ENCODE measurements around the gene ADAM22. TPM values are rescaled to one million over a fixed set of nuclear protein-coding genes. Genes with fewer than 3 reads are reported as not detected.

Gene ADAM22
- total and polyA plus RNA-seq, 2 experiments from 2014 or later, result 1.6 to 9.8 TPM

- Histone ChIP-seq H4K20me1 (ENCODE audit: insufficient read depth, poor library complexity, severe bottlenecking) (no peaks in the 10 kb centered on the region), H3K27me3 (no peaks in the 10 kb centered on the region), H2AFZ (no peak overlapping the region), H3K4me1 (ENCODE audit: insufficient read depth) (no peaks in the 10 kb centered on the region), H3K9me3 (ENCODE audit: low read depth) (no peaks in the 10 kb centered on the region), H3K4me2 (no peak overlapping the region), H3K27ac (no peak overlapping the region), H3K4me3 (no peak overlapping the region), H3K79me2 (no peaks in the 10 kb centered on the region), H3K36me3 (replicated peaks; ENCODE audit: insufficient read depth, low read depth) (no peaks in the 10 kb centered on the region), H3K9me2 (replicated peaks; ENCODE audit: insufficient read depth) (no peaks in the 10 kb centered on the region)
- no peak for DNase-seq (ENCODE audit: low spot score)
- TF ChIP-seq EZH2 (IDR thresholded peaks at IDR 0.05; ENCODE audit: borderline replicate concordance) (no peak), CTCF (IDR thresholded peaks at IDR 0.05; ENCODE audit: poor library complexity) (no peak), EZH2phosphoT487 (IDR thresholded peaks at IDR 0.05; ENCODE audit: low read depth, severe bottlenecking, unreplicated experiment) (no peak)
Observed at GRCh38 chr7:87993269-87993668, 59.2 kb downstream of the ADAM22 start.

GRCh38 chr7:87999261-87999660, 65.2 kb downstream of the ADAM22 start:
- Histone ChIP-seq H3K27me3 (no peaks in the 10 kb centered on the region), H3K4me3 (no peak overlapping the region), H3K9me3 (ENCODE audit: low read depth) (no peaks in the 10 kb centered on the region), H3K4me1 (ENCODE audit: insufficient read depth) (no peaks in the 10 kb centered on the region), H3K79me2 (no peaks in the 10 kb centered on the region), H2AFZ (no peak overlapping the region), H3K27ac (no peak overlapping the region), H3K4me2 (no peak overlapping the region), H3K36me3 (replicated peaks; ENCODE audit: insufficient read depth, low read depth) (no peaks in the 10 kb centered on the region), H4K20me1 (ENCODE audit: insufficient read depth, poor library complexity, severe bottlenecking) (no peaks in the 10 kb centered on the region), H3K9me2 (replicated peaks; ENCODE audit: insufficient read depth) (no peaks in the 10 kb centered on the region)
- WGBS (ENCODE audit: low lambda C conversion rate, missing lambda C conversion rate), result 72% methylated on average over 1 of the region's 1 CpG
- TF ChIP-seq CTCF (IDR thresholded peaks at IDR 0.05; ENCODE audit: poor library complexity) (no peak), EZH2 (IDR thresholded peaks at IDR 0.05; ENCODE audit: borderline replicate concordance) (no peak), EZH2phosphoT487 (IDR thresholded peaks at IDR 0.05; ENCODE audit: low read depth, severe bottlenecking, unreplicated experiment) (no peak)
- DNase-seq (ENCODE audit: low spot score), result no peak

GRCh38 chr7:88001744-88002530, 67.9 kb downstream of the ADAM22 start:
- no peaks in the 10 kb centered on the region for H3K9me3 ChIP-seq (ENCODE audit: low read depth)
- H3K4me3 ChIP-seq, result no peak overlapping the region
- no peak overlapping the region for H3K4me2 ChIP-seq
- H3K4me1 ChIP-seq (ENCODE audit: insufficient read depth), result no peaks in the 10 kb centered on the region
- TF ChIP-seq EZH2 (IDR thresholded peaks at IDR 0.05; ENCODE audit: borderline replicate concordance) (no peak), EZH2phosphoT487 (IDR thresholded peaks at IDR 0.05; ENCODE audit: low read depth, severe bottlenecking, unreplicated experiment) (no peak), CTCF (IDR thresholded peaks at IDR 0.05; ENCODE audit: poor library complexity) (no peak)
- no peaks in the 10 kb centered on the region for H3K79me2 ChIP-seq
- 90% methylated on average over 6 of the region's 6 CpGs for WGBS (ENCODE audit: low lambda C conversion rate, missing lambda C conversion rate)
- no peak for DNase-seq (ENCODE audit: low spot score)
- no peak overlapping the region for H2AFZ ChIP-seq
- H3K9me2 ChIP-seq (replicated peaks; ENCODE audit: insufficient read depth), result no peaks in the 10 kb centered on the region
- no peaks in the 10 kb centered on the region for H4K20me1 ChIP-seq (ENCODE audit: insufficient read depth, poor library complexity, severe bottlenecking)
- H3K27ac ChIP-seq, result no peak overlapping the region
- H3K27me3 ChIP-seq, result no peaks in the 10 kb centered on the region
- no peaks in the 10 kb centered on the region for H3K36me3 ChIP-seq (replicated peaks; ENCODE audit: insufficient read depth, low read depth)

Measured in hepatocyte (in vitro differentiated cells).